Ishikawa (cell line): ENCODE results near the gene ZSWIM6.

Experiments
- CEBPB ChIP-seq: IDR thresholded peaks from 2 replicates; pipeline ENCODE4 v1.6.1; 2012
- CREB1 ChIP-seq: IDR thresholded peaks from 2 replicates; pipeline ENCODE4 v1.6.1; 2012; ENCODE audit warnings: low read depth
- EGR1 ChIP-seq: IDR thresholded peaks from 2 replicates; pipeline ENCODE4 v1.6.1; 2012
- EP300 ChIP-seq: IDR thresholded peaks from 2 replicates; pipeline ENCODE4 v1.6.1; 2012; ENCODE audit warnings: borderline replicate concordance
- FOXM1 ChIP-seq: IDR thresholded peaks from 2 replicates; pipeline ENCODE4 v1.6.1; 2012; ENCODE audit warnings: low read depth, borderline replicate concordance
- MAX ChIP-seq: IDR thresholded peaks from 2 replicates; pipeline ENCODE4 v1.6.1; 2012
- NFIC ChIP-seq: IDR thresholded peaks from 2 replicates; pipeline ENCODE4 v1.6.1; 2012
- RAD21 ChIP-seq: IDR thresholded peaks from 2 replicates; pipeline ENCODE4 v1.6.1; 2012; ENCODE audit warnings: low read depth
- REST ChIP-seq: IDR thresholded peaks from 2 replicates; pipeline ENCODE4 v1.6.1; 2012; ENCODE audit warnings: low read depth, mild to moderate bottlenecking
- TAF1 ChIP-seq: IDR thresholded peaks from 2 replicates; pipeline ENCODE4 v1.6.1; 2012; ENCODE audit warnings: low read depth, mild to moderate bottlenecking
- TCF12 ChIP-seq: IDR thresholded peaks from 2 replicates; pipeline ENCODE4 v1.6.1; 2012; ENCODE audit warnings: low read depth
- TEAD4 ChIP-seq: IDR thresholded peaks from 2 replicates; pipeline ENCODE4 v1.6.1; 2012
- USF1 ChIP-seq: IDR thresholded peaks from 2 replicates; pipeline ENCODE4 v1.6.1; 2012
- YY1 ChIP-seq: IDR thresholded peaks from 2 replicates; pipeline ENCODE4 v1.6.1; 2012; ENCODE audit warnings: low read depth
- ZBTB7A ChIP-seq: IDR thresholded peaks from 2 replicates; pipeline ENCODE4 v1.6.1; 2012; ENCODE audit warnings: low read depth

ZSWIM6 gene

GRCh38 chr5:61471352-61471751 is 139.3 kb downstream of the ZSWIM6 start:
- TF ChIP-seq EGR1, result no peak
- TF ChIP-seq MAX, result no peak
- TF ChIP-seq EP300, result no peak
- TF ChIP-seq RAD21, result no peak
- no peak for TF ChIP-seq TAF1
- no peak for TF ChIP-seq USF1
- no peak for TF ChIP-seq FOXM1
- TF ChIP-seq TCF12, result no peak
- no peak for TF ChIP-seq NFIC
- no peak for TF ChIP-seq REST
- TF ChIP-seq CREB1, result no peak
- no peak for TF ChIP-seq YY1
- TF ChIP-seq CEBPB, result no peak
- TF ChIP-seq TEAD4, result no peak
- no peak for TF ChIP-seq ZBTB7A

- no peak for TF ChIP-seq FOXM1
- TF ChIP-seq TCF12, result no peak
- TF ChIP-seq YY1, result no peak
- TF ChIP-seq NFIC, result no peak
- TF ChIP-seq ZBTB7A, result no peak
- no peak for TF ChIP-seq EGR1
- no peak for TF ChIP-seq USF1
- no peak for TF ChIP-seq REST
- TF ChIP-seq CEBPB, result no peak
- TF ChIP-seq CREB1, result no peak
- no peak for TF ChIP-seq TEAD4
- TF ChIP-seq RAD21, result no peak
- no peak for TF ChIP-seq MAX
- no peak for TF ChIP-seq TAF1
- TF ChIP-seq EP300, result no peak
Observed at GRCh38 chr5:61472172-61472958, 140.3 kb downstream of the ZSWIM6 start.

- TF ChIP-seq EP300, result no peak
- no peak for TF ChIP-seq FOXM1
- no peak for TF ChIP-seq CEBPB
- TF ChIP-seq USF1, result no peak
- no peak for TF ChIP-seq YY1
- no peak for TF ChIP-seq REST
- no peak for TF ChIP-seq MAX
- no peak for TF ChIP-seq CREB1
- no peak for TF ChIP-seq NFIC
- TF ChIP-seq ZBTB7A, result no peak
- no peak for TF ChIP-seq TCF12
- TF ChIP-seq TEAD4, result no peak
- no peak for TF ChIP-seq TAF1
- TF ChIP-seq RAD21, result no peak
- no peak for TF ChIP-seq EGR1
Observed at GRCh38 chr5:61474746-61475145, 142.7 kb downstream of the ZSWIM6 start.
